Measurements from ENCODE around the gene PFKFB4.

DNA sequence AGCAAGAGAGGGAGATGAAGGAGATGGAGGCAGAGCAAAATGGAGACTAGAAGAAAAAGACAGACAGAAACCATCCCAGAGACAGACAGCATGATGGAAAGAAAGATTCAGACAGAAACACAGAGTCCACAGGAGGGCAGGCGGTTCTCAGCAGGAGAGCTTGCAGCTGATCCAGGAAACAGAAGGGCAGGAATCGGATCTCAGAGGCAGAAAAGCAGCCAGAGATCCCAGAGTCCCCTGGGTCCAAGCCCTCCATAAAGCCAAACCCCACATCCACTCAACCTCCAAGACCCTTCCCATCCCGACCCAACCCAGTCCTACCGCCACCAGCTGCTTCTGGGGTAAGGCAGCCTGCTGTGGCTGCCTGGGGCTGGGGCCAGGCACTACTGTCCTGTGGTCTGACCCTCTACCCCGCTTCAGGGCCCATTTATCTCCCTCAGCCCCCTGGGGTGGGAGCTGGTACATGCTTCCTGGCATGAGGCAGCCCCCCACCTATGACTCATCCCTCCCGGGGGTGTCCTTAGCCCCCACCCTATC, 6.8 kb upstream of the PFKFB4 start, which contains the start of gene UCN2:
- TF ChIP-seq, protein P1, sequence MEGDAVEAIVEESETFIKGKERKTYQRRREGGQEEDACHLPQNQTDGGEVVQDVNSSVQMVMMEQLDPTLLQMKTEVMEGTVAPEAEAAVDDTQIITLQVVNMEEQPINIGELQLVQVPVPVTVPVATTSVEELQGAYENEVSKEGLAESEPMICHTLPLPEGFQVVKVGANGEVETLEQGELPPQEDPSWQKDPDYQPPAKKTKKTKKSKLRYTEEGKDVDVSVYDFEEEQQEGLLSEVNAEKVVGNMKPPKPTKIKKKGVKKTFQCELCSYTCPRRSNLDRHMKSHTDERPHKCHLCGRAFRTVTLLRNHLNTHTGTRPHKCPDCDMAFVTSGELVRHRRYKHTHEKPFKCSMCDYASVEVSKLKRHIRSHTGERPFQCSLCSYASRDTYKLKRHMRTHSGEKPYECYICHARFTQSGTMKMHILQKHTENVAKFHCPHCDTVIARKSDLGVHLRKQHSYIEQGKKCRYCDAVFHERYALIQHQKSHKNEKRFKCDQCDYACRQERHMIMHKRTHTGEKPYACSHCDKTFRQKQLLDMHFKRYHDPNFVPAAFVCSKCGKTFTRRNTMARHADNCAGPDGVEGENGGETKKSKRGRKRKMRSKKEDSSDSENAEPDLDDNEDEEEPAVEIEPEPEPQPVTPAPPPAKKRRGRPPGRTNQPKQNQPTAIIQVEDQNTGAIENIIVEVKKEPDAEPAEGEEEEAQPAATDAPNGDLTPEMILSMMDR (IDR thresholded peaks at IDR 0.05): no peak
- no peak for TF ChIP-seq POLR2A (IDR thresholded peaks at IDR 0.05)
